B cell (primary cell): ENCODE data around the gene RERE.

Experiments
- CTCF ChIP-seq: fragments of 200-600 bp; IDR thresholded peaks from one replicate; pipeline ENCODE4 v1.8.0; 2022; ENCODE audit warnings: antibody characterized with exemption, mild to moderate bottlenecking
- EZH2 ChIP-seq: IDR thresholded peaks from 2 replicates; pipeline ENCODE4 v1.6.1; 2012; ENCODE audit warnings: borderline replicate concordance, low read depth, mild to moderate bottlenecking, moderate library complexity, low read length; ENCODE audit not compliant: insufficient read depth, poor library complexity, severe bottlenecking

DNA sequence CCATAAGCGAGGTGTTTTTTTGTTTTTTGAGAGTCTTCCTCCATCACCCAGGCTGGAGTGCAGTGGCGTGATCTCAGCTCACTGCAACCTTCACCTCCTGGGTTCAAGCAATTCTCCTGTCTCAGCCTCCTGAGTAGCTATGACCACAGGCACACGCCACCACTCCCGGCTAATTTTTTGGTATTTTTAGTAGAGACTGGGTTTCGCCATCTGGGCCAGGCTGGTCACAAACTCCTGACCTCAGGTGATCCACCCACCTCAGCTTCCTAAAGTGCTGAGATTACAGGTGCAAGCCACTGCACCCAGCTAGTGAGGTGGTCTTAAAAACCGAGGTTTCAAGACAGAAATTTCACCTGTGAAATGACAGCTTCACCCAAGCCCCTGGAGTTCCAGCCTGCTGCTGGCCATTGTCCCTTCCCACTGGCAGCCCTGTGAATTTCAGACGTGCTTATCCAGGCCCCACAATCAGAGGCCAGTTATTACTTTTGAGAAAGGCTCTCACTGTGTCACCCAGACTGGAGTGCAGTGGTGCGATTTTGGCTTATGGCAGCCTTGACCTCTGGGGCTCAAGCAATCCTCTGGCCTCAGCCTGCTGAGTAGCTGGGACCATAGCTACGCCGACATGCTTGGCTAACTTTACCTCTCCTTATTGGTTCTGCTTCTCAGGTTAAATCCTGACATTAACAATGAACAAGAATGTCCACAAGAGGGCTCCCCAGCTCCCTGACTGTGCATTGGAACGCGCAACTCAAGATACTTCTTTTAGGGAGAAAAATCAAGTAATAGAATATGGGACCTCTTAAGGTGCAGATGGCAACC is 41.7 kb upstream of the RERE start:
- peak; percentile 77 for TF ChIP-seq CTCF
- TF ChIP-seq EZH2: no peak
